GM20431 (cell line): ENCODE results near the gene RNF32.
"Not testable (repeated sequence)": the region's sequence is repeated elsewhere in the genome, so short reads cannot be mapped to it uniquely, and the experiment has no call there.

Experiments
- in situ Hi-C: fragments of 300-500 bp; cut with MseI, MboI; formaldehyde crosslinking; loops from one replicate; pipeline ENCODE4 v1.15.0; 2020; ENCODE audit warnings: low sequenced_read_pairs; ENCODE audit not compliant: unreplicated experiment

Gene RNF32

GRCh38 chr7:156612930-156613329 is 27.6 kb upstream of the RNF32 start:
- in situ Hi-C loops = no loop called here

- in situ Hi-C loops = no loop called here
Observed at GRCh38 chr7:156614434-156615264, 25.9 kb upstream of the RNF32 start.

- in situ Hi-C loops = no loop called here
Observed at GRCh38 chr7:156616269-156617202, 24.0 kb upstream of the RNF32 start.

- in situ Hi-C loops = no loop called here
Observed at GRCh38 chr7:156617215-156617614, 23.4 kb upstream of the RNF32 start.

- in situ Hi-C loops = no loop called here
Observed at GRCh38 chr7:156618078-156618779, 22.3 kb upstream of the RNF32 start.

- in situ Hi-C loops = no loop called here
Observed at GRCh38 chr7:156618780-156619367, 21.7 kb upstream of the RNF32 start.

GRCh38 chr7:156619488-156620290 is 20.9 kb upstream of the RNF32 start:
- in situ Hi-C loops = not testable (repeated sequence)

DNA sequence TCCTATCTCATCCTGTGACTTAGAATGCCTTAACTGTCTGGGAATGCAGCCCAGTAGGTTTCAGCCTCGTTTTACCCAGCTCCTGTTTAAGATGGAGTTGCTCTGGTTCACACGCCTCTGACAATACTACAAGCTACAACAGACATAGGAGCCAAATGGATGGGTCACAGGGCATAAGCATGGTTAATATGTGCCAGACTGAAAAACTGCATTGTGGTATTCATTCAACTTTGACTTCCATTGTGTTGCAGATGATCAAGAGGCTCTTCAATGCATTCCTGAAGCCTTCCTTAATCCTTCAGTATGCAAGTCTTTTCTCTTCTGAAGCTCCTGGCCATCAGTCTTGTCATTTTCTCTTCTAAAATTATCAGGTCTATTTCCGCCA is 20.3 kb upstream of the RNF32 start:
- in situ Hi-C loops = no loop called here

DNA sequence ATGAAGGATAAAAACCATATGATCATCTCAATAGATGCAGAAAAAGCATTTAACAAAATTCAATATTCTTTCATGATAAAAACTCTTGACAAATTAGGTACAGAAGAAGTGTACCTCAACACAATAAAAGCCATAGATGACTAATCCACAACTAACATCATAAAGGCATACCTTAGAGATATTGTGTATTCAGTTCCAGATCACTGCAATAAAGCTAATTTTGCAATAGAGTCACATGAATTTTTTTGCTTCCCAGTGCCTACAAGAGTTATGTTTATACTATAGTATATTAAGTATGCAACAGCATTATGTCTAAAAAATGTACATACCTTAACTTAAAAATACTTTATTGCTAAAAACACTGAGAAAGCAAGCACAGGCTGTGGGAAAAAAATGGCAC is 18.9 kb upstream of the RNF32 start:
- in situ Hi-C loops = no loop called here

GRCh38 chr7:156625580-156625979 is 15.0 kb upstream of the RNF32 start:
- in situ Hi-C loops = no loop called here

GRCh38 chr7:156626220-156626895 is 14.2 kb upstream of the RNF32 start:
- in situ Hi-C loops = no loop called here

DNA sequence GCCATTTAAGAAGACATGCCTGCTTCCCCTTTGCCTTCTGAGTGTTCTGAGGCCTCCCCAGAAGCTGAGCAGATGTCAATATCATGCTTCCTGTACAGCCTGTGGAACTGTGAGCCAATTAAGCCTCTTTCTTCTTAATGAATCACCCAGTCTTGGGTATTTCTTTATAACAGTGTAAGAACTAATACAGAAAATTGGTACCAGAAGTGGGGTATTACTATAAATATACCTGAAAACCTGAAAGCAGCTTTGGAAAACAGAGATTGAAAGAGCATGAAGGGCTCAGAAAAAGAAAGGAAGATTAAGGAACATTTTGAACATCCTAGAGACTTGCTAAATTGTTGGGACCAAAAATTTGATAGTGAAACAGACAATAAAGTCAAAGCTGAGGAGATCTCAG is 12.0 kb upstream of the RNF32 start:
- in situ Hi-C loops = no loop called here

- in situ Hi-C loops = no loop called here
Observed at GRCh38 chr7:156629873-156630272, 10.7 kb upstream of the RNF32 start.

DNA sequence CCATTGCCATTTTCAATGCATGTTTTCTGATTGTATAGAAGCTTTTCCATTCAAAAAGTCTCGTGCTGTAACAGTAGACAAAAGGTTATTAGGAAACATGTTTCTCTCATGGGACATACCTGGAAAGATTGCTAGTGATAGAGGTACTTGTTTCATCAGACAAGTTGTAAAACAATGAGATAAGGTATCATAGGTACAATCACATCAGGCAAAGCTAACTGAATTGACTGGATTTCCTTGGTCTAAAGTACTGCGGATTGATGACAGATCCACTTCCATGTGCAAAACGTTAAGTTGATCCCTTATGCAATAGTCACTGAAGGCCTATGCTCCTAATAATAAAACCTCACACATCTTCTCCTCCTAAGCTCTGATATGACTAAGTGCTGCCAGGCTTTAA is 6.5 kb upstream of the RNF32 start:
- in situ Hi-C loops = no loop called here

GRCh38 chr7:156635529-156636385 is 4.8 kb upstream of the RNF32 start:
- in situ Hi-C loops = no loop called here

DNA sequence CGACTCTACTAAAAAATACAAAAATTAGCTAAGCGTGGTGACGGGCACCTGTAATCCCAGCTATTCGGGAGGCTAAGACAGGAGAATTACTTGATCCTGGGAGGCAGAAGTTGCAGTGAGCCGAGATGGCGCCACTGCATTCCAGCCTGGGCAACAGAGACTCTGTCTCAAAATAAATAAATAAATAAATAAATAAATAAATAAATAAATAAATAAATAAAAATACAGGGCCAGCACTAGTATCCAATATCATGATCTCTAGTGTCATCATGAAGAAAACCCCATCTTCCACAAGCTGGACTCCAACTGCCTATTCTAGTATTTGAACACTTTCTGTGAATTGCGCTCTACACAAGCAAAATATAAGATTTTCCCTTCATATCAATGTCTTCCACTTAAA is 3.5 kb upstream of the RNF32 start:
- in situ Hi-C loops = not testable (repeated sequence)

DNA sequence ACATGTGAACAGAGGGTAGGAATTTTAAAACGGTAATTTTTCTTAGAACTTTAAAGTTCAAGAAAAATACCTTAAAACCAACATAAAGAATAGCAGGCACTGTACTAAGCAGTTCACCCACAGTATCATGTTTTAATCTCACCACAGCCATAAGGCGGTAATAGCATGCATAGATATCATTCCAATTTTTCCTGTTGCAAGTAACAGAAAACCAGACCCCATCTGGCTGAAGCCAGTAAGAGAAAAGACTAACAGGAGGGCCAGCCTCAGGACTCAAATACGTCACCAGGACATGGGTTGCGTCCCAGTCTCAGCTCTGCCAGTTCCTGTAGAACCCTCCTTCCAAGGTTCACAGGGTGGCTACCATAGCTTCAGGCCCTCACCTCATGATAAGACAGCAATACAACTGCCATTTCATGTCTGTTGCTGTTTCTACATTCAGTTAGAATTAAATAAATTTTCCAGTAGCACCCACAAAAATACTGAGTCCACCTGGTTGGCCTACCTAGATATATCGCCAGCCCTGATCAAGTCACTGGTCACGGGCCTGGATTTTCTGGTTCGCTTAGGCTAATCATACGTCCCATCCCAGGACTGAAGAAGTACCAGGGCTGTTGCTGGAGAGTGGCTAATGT is 2.0 kb upstream of the RNF32 start:
- in situ Hi-C loops = no loop called here
